ENCODE data around the gene LZTS3. TPM values are rescaled to one million over a fixed set of nuclear protein-coding genes. Genes with fewer than 3 reads are reported as not detected.
"Not testable (repeated sequence)": the region's sequence is repeated elsewhere in the genome, so short reads cannot be mapped to it uniquely, and the experiment has no call there.

LZTS3 gene
- total RNA-seq, 1 experiment from 2014 or later, result 1.4 TPM

DNA sequence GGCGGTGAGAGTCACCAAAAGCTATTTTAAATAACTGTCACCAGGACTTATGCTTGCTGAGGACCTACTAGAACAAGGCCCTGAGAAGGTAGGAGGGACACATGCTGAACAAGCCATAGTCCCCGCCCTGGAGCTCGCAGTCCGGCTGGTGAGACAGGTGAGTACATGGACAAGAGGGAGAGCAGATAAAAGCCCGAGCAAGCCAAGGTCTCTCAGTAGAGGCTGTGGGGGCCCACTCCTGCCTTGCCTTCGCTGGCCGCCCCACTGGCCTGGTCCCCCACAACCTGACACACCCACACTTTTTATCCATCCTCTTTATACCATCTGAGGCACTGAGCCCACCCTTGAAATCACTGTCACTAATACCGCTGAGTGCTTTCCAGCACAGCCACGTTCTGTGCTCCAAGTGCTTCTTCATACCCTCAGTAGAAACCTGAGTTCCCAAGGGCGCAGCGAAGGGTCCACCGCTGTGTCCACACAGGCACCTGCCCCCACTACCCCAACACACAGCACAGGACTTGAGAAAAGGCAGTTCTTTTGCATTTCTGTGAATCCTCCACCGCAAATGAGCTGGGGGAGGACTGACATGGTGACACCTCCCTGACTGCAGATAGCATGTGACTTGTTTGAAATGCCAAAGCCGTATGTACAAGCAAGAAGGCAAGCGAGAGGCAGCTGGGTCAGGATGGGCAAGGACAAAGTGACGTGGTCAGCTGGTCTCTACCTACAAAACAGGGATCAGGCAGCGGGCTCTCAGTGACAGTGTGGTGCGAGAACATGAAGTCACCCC, 19.1 kb upstream of the LZTS3 start:
- no peak for DNase-seq (ENCODE audit: low read depth)

DNA sequence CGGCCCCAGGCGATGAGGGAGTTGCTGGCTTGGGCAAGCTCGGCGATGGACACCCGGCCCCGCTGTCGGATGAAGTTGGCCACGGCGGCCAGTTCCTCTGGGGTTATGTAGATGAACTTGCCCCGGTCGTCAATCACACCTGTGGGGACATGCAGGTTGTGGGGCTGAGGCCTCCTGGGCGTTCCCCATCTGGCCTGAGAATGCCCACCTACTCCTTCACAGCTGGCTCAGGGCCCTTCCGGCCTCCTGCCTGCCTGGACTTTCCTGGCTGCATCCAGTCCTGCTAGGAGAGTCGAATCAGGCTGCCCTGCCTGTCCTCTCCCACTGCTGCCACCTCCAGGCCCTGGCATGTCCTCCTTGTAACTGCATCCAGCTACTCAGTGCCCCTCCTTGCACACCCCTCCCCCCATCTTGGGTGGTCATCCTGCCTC, 17.3 kb upstream of the LZTS3 start:
- DNase-seq (ENCODE audit: low read depth), result no peak

DNA sequence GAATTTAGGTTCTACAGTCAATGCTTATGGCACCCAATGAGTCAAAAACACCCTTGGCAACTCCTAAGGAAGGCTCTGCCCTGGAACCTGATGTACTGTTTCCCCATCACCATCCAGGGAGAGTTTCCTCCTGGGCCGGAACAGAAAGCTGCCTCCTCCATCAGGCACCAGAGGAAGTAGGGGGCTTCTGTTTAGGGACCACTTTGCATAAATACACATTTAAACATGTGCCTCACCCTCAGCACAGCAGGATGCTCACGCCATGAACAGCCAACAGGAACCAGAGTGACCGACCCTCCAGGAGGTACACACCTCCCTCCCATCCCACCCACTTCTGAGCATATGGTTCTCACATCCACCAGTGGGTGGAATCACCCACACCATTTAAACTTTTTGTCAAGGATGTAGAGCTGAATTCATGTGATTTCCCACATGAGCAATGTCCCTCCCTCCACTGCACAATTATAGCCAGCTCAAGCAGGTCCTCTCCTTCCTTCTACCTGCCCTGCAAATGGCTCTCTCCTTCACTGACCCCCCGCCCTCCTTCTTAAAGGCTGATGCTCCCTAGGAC, 16.3 kb upstream of the LZTS3 start:
- no peak for DNase-seq (ENCODE audit: low read depth)

DNA sequence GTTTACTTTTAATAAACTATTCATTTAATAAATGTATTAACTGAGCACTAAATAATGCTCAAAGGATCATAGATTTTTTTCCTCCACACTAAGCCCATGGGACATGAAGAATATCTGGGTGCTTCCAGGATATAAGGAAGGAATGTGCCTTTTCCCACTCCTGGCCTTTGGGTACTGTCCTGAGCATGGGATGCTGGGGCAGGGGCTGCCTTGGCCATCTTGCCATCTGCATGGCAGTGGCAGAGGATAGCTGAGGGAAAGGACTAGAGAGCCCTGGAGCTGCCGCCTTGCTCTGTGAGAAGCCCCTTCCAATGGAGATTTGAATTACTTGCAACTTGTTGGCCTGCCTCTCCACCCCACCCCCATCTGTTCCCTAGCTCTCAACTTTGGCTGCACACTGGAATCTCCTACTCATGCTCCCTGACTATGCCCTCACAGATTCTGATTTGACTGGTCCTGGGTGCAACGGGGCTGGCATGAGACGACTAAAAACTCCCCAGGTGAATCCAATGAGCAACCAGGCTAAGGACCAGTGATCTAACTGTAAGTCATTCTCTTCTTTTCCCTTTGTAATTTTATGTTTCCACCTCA, 15.6 kb upstream of the LZTS3 start:
- DNase-seq (ENCODE audit: low read depth), result no peak

DNA sequence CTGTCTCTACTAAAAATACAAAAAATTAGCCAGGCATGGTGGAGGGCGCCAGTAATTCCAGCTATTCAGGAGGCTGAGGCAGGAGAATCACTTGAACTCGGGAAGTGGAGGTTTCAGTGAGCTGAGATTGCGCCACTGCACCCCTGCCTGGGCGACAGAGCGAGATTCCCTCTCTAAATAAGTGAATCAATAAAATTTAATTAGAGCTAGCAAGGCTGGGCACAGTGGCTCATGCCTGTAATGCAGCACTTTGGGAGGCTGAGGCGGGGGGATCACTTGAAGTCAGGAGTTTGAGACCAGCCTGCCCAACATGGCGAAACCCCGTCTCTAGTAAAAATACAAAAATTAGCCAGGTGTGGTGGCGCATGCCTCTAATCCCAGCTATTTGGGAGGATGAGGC, 14.5 kb upstream of the LZTS3 start:
- DNase-seq (ENCODE audit: low read depth), result not testable (repeated sequence)

DNA sequence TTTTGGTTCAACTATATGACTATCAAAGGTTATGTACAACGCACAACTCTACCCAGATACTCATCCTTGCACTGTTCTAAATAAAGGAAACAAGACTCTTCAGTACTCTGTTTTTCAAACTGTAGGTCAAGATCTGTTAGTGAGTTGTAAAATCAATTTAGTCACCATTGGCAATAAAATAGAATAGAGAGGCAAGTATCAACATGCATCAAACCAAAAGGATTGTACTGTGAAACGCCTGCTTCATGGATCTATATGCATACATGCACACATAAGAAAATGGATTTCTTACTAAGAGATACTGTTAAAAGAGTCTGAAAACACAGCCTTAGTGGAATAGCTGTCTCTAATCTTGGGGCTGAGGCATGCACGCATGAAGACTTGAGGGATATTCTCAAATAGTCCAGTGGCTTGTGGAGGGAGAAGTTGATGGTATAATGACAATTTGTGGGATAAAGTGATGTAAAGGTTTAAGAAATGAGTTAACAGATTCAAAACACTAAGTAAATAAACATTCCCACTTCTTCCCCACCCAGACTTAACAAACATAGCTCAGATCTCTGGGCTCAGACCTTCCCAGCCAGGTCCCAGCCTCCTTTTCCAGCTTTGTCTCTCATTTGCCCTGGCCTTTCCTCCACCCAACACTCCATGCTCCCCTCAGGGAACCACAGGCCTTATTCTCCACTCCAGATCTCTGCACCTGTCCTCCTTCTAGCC, 10.7 kb upstream of the LZTS3 start:
- no peak for DNase-seq (ENCODE audit: low read depth)

DNA sequence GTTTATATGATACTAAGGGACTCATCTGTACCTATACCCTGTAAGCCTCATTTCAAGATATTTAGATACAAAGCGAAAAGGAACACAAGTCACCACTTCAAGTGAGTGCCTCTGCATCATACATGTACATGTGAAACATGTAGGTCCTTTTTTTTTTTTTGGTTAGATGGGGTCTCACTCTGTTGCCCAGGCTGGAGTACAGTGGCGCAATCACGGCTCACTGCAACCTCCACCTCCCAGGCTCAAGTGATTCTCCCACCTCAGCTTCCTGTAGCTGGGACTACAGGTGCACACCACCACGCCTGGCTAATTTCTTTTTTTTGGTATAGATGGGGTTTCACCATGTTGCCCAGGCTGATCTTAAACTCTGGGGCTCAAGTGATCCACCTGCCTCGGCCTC, 9.1 kb upstream of the LZTS3 start:
- DNase-seq (ENCODE audit: low read depth), result not testable (repeated sequence)

DNA sequence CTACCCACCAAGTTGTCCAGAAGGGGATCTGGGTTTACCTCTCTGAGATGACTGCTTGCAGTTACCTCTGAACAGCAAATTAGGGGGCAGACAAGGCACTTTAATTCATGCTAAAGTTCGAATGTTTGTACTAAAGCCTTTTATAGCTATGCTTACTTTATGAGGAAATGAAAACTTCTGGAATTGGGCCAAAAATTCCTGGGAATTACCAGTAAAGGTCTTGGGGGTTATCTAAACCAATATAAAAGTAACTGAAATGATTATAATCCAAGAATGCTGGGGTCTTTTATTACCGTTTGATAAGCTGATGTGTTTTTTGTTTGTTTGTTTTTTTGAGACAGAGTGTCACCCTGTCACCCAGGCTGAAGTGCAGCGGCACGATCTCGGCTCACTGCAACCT, 7.9 kb upstream of the LZTS3 start:
- no peak for DNase-seq (ENCODE audit: low read depth)

DNA sequence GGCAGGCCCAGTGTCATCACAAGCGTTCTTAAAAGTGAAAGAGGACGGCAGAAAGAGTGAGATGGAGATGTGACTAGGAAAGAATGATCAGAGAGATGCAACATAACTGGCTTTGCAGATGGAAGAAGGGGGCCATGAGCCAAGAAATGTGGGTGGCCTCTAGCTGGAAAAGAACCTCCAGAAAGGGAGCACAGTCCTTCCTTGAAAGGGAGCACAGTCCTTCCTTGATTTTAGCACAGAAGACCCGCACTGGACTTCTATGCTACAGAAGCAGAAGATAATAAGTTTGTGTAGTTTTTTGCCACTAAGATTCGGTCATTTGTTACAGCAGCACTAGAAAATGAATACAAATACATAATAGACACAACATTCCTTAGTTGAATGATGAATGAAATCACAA, 7.0 kb upstream of the LZTS3 start:
- DNase-seq (ENCODE audit: low read depth), result no peak

DNA sequence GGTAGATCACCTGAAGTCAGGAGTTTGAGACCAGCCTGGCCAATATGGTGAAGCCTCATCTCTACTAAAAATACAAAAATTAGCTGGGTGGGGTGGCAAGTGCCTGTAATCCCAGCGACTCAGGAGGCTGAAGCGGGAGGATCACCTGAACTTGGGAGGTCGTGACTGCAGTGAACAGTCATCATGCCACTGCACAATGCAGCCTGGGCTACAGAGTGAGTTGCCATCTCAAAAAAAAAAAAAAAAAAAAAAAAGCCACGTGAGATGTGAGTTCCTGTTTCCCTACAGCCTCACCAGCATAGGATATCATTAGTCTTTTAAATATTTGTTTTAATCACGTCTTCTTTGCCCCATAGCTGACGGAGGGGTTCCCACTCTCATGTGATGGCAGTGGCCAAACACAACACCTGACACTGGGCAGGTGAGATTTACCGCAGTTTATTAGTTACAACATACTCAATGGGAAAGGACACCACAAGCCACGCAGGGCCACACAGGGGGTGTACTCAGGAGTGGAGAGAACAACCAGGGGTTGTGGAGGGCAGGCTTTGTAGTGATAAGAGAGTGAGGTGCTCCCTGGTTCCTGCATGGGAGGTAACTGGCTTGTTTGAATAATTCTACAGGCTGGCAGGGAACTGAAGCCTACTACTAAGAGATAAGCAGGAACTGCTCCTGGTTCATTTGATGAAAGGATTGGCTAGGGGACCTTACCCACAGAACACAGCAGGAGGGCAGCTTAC, 4.6 kb upstream of the LZTS3 start:
- no peak for DNase-seq (ENCODE audit: low read depth)

DNA sequence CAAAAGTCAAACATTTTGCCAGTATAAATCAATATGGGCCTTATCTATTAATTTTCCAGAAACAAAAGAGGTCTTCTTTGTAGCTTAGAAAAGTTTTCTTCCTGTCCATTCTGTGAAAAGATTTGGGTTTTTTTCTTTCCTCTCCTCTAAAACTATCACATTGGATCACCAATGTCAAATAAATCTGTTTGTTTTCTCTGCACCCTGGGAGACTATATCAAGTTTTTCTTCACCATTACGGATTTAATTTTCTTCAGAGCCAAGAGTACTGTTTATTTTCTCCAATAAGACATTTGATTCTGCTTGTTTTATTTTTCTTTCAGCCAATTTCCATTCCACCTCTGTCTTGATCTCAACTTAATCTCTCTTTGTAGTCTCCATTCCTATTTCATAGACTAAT, 1.9 kb upstream of the LZTS3 start:
- DNase-seq (ENCODE audit: low read depth), result no peak

DNA sequence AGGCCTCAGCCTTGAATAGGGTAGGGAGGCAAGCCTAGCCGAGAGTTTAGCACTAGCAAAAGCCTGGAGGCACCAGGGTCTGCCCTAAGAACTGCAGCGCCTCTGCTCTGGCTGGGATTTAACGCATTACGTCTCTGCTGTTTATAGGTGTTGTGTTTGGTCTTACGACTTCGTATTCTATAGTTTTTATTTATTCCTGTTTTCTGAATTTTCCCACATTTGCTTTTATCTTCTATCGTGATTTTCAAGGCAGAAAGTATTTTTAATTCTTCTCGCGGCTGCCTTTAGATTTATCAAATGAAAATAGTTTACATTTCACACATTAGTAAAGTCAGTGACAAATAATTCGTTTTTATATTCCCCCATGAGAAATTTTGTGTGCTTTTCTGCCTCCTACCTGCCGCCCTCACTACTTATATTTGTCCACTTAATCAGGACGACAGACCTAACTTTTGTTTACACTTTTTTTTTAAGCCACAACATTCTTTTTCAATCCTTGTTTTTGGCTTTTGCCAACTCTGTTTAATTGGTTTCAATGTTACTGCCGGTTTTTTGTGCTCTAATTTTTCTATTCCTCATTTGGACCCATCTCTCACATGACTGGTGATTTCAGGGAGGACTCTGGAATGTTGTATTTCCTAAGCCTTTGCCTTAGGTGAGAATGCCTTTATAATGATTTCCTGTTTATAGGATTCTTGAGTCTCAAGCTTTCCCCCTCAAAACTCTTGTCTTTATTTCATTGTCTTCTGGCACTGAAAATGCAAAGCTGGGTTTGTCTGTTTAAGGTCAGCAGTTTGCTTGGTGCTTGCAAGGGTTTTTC, 1.3 kb upstream of the LZTS3 start:
- DNase-seq (ENCODE audit: low read depth), result peak; percentile 12

DNA sequence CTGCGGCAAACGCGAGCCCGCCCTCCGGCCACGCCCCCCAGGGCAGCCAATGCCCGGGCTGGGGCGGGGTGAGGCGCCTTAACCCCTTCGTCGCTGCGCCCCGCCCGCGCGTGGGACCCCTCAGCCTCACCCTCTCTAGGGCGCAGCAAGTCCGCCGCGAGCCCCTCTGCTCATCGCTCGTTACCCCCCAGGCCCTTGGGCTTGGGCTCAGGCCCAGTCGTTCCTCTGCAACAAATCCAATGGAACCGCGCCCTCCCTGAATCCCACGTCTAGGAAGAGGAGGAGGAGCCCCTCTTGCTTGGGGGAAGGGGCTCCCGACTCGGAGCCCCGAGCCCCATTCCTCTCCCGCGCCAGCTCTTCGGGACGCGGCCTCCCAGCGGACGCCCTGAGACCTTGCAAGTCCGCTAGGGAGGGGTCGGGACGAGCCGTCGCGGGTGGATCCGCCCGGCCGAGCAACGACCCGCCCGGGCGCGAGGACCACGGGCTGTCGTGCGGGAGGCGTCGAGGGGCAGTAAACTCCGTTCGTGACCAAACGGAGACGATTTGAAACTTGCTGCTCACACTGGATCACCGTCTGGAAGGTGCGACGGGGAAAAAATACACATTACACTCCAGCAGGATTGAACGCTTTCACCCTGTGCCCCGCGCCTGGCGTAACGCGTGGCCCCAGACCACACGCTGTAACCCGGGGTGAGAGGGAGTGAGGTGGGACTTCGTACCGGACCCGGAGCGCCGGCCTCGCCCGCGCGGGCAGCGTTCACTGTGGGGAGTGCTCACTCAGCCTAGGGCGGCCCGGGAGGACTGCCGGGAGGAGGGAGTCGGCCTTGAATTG, 477 bp upstream of the LZTS3 start:
- peak; percentile 85 for DNase-seq (ENCODE audit: low read depth)

DNA sequence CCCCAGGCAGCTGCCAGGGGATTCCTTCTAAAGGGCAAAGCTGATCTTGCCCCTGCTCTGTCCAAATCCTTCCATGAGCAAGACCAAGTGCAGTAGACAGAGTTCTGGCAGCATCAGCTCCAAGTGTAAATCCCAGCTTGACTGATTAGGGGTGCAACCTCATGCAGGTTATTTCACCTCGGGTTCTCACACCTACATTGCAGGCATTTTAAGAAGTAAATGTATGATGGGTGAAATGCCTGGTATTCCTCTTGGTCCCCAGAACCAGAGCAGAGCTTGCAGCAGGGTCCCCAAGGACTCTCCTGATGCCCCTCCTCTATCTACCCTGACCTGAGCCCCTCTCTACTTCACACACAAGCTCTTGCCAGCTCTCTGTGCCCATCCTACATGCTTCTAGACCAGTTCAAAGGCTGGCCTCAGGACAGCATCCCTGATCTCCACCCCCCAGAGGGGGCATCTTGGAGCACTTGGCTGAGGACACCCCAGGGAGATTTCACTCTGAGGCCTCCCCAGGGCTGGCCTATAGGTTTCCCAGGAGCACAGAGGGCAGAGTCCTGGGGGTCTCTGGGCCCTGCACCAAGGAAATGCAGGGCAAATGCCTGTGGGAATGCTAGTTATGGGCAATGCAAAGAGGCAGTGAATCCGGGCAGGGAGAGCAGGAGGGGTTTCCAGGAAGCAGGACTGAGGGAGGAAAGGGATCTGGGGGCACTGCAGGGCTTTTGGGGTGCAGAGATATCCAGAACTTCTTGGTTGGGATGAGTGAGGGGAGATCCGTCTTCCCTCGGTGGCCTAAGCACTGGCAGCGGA, 1.0 kb downstream of the LZTS3 start:
- no peak for DNase-seq (ENCODE audit: low read depth)

DNA sequence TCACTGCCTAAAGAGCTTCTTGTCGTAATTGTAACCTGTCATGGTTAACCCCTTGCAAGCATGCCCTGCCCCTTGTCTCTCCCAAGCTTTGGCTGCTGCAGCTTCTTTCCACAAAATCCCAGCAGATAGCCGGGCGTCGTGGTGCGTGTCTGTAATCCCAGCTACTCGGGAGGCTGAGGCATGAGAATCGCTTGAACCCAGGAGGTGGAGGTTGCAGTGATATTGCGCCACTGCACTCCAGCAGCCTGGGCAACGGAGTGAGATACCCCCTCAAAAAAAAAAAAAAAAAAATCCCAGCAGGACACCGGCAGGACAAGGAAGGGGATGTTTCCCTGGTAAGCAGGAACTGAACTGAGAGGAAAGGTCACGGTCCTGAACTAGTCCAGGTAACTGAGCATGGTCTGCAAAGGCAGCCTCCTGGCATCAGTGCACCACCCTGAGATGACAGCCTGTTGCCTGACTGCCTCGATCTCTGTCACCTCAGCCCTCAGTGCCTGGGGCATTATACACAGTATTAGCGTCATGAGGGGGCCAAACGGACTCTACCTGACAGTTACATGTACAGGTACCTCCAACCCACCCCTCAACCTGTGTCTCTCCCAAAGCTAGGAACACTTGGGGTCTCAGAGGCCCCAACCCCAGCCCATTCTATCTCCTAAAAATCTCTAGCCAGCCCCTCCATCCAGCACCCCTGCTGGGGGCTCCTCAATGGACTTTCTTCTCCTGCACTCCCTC, 1.8 kb downstream of the LZTS3 start:
- DNase-seq (ENCODE audit: low read depth), result no peak

DNA sequence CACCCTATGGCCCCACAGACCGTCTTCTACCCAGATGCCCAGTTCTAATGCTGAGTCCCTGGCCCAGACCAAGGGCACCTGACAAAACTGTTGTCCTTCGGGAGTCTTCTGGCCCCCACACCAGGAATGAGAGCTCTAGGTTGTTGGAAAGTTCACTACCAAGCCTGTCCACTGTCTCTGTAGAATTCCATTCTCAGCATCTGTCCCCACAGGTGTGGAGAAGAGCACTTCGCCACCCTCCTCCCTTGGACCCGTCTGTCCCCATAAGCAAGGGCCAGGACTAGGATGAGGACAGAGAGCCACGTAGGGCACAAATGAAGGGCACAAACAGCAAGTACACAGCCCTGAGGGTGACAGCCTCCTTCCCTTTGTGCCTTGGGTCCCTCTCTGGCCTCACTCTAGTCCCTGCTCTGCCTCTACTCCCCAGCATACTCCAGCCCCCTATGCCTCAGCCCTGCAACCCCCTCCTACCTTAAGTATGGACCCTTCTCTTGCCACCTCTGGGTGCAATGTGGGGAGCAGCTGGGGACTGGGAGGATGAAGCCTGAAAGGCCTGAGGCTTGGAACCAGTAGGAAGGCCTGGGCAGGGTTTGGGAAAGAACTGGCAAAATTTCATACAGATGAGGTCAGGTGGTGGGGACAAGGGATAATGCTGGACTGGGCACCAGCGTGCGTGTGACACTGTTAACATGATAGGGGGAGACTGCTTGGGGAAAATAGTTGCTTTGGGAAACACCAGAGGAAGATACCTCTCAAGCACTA, 4.3 kb downstream of the LZTS3 start:
- no peak for DNase-seq (ENCODE audit: low read depth)

DNA sequence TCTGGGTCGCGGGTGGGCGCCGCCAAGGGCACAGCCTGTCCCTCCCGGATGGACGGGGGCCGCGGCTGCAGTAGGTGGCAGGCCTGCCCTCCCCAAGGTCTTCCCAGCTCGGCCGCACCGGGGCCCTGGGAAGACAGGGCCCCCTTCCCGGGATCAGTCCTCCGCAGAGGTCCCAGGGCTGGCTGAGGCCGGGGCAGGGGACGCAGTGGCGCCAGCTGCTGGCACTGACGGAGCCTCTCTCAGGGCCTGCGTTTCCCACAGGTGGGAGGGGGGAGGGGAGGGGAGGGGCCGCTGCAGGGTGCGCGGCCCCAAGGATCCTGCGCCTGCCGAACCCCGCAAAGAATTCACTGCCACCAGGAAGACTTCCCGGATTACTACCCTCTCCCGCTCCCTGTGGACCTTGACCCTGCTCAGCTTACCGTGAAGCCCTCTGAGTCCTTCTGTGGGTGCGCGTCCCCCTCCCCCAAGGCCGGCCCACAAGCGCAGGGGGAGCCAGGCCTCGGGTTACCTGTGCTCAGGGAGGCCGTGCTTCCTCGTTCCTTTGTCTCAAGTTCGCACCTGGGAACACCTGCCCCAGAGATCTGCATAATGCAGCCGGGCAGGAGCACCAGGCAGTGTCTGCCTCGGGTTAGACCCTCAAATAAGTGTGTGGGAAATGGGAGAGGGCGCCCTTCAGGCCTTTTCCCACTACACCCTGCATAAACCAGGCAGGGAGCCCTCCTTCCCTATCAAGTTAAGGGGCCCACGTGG, 5.1 kb downstream of the LZTS3 start:
- DNase-seq (ENCODE audit: low read depth), result no peak
